COLO668 (cell line): ENCODE data around the gene PDGFRA.
A peak's percentile ranks its signal among the peaks of the same experiment; 100 is the strongest.

Source experiments
- DNase-seq: peaks from one replicate; lab custom pipeline; 2025; ENCODE audit not compliant: unreplicated experiment; lab: John Stamatoyannopoulos, UW

PDGFRA gene

GRCh38 chr4:54228961-54229501 lies at the start of gene PDGFRA:
Gene PDGFRA (plus strand): TSS chr4:54229293. CDS start chr4:54258769, 29,476 bp downstream.
- DNase-seq, result no peak

GRCh38 chr4:54184581-54184980 lies 44.5 kb upstream of the PDGFRA start:
- no peak for DNase-seq

GRCh38 chr4:54185044-54185780 lies 43.9 kb upstream of the PDGFRA start:
- no peak for DNase-seq

GRCh38 chr4:54185866-54186265 lies 43.2 kb upstream of the PDGFRA start:
- DNase-seq, result no peak

GRCh38 chr4:54186371-54186770 lies 42.7 kb upstream of the PDGFRA start:
- no peak for DNase-seq

- DNase-seq, result no peak
These were observed 41.9 kb upstream of the PDGFRA start for GRCh38 chr4:54187148-54187547.

- DNase-seq, result no peak
These were observed 40.0 kb upstream of the PDGFRA start for GRCh38 chr4:54189140-54189539.

GRCh38 chr4:54192811-54193210 lies 36.3 kb upstream of the PDGFRA start:
- DNase-seq, result no peak

- no peak for DNase-seq
These were observed 31.2 kb upstream of the PDGFRA start for GRCh38 chr4:54197926-54198325.

- no peak for DNase-seq
These were observed 29.2 kb upstream of the PDGFRA start for GRCh38 chr4:54199919-54200318.

GRCh38 chr4:54209617-54210016 lies 19.5 kb upstream of the PDGFRA start:
- DNase-seq, result no peak

- no peak for DNase-seq
These were observed 16.1 kb upstream of the PDGFRA start for GRCh38 chr4:54213001-54213400.

GRCh38 chr4:54213761-54214160 lies 15.3 kb upstream of the PDGFRA start:
- no peak for DNase-seq

- no peak for DNase-seq
These were observed 13.6 kb upstream of the PDGFRA start for GRCh38 chr4:54215379-54216077.

- DNase-seq, result peak; percentile 64
These were observed 11.2 kb upstream of the PDGFRA start for GRCh38 chr4:54217642-54218495.

GRCh38 chr4:54218736-54219135 lies 10.4 kb upstream of the PDGFRA start:
- no peak for DNase-seq

- no peak for DNase-seq
These were observed 4.0 kb upstream of the PDGFRA start for GRCh38 chr4:54224996-54225597.

- DNase-seq, result no peak
These were observed 3.3 kb upstream of the PDGFRA start for GRCh38 chr4:54225598-54226403.

- no peak for DNase-seq
These were observed 2.5 kb upstream of the PDGFRA start for GRCh38 chr4:54226404-54227255.
